Measurements from ENCODE around the gene PRKCA. TPM values are rescaled to one million over a fixed set of nuclear protein-coding genes. Genes with fewer than 3 reads are reported as not detected.

The PRKCA gene
- total RNA-seq, 4 donors from 2014 or later, result 9.8 to 25.6 (median 12.2) TPM

DNA sequence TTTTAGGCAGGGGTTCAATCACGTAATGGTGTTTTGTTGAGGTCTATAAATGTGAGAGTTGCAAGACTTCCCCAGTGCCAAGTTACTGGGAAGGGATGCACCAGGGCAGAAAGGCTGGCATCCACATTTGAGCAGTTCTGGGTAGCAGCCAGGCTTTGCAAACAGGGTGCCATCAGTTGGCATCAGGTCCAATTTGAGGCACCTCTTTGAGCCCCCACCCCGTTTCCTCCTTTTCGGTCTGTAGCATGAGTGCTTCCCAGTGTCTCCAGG lies 389.9 kb downstream of the PRKCA start:
- no peak for DNase-seq (ENCODE audit: low spot score in 2 of 2)
- peaks cover 10% of the 10 kb centered on the region for H3K4me1 ChIP-seq
- no peak overlapping the region for H3K4me3 ChIP-seq
- WGBS, result 96% methylated on average over 3 of the region's 3 CpGs
- H3K27ac ChIP-seq, result no peak overlapping the region
- H3K27me3 ChIP-seq, result no peaks in the 10 kb centered on the region
- peaks cover 9% of the 10 kb centered on the region for H3K36me3 ChIP-seq
- no peak for TF ChIP-seq POLR2AphosphoS5 (IDR thresholded peaks at IDR 0.05)
- H3K9me3 ChIP-seq, result no peaks in the 10 kb centered on the region

GRCh38 chr17:66695098-66695497 lies 392.7 kb downstream of the PRKCA start:
- Histone ChIP-seq H3K9me3 (peaks cover 3% of the 10 kb centered on the region), H3K27me3 (no peaks in the 10 kb centered on the region), H3K36me3 (peaks cover 10% of the 10 kb centered on the region), H3K4me3 (no peak overlapping the region), H3K4me1 (peaks cover 10% of the 10 kb centered on the region), H3K27ac (no peak overlapping the region)
- WGBS, result 93% methylated on average over 5 of the region's 5 CpGs
- no peak for TF ChIP-seq CTCF (IDR thresholded peaks at IDR 0.05)
- no peak for TF ChIP-seq POLR2A (IDR thresholded peaks at IDR 0.05)
- no peak for TF ChIP-seq POLR2AphosphoS5 (IDR thresholded peaks at IDR 0.05)
- TF ChIP-seq EP300 (IDR thresholded peaks at IDR 0.05), result no peak
- DNase-seq (ENCODE audit: low spot score in 2 of 2), result no peak

DNA sequence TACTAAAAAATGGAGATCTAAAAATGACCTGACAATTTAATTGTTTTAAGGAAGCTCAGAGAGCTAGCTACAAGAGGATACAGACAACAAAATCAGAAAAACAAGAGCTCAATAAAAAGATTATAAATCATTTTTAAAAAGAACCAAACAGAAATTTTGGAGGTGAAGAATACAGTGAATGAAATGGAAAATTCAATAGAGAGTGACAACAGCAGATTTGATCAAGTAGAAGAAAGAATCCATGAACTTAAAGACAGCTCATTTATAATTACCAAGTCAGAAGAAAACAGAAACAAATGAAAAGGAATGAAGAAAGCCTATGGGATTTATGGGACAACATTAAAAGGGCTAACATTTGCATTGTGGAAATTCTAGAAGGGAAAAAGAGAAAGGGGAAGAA lies 395.9 kb downstream of the PRKCA start:
- no peak overlapping the region for H3K27ac ChIP-seq
- peaks cover 3% of the 10 kb centered on the region for H3K9me3 ChIP-seq
- DNase-seq (ENCODE audit: low spot score in 2 of 2), result no peak
- no peaks in the 10 kb centered on the region for H3K4me1 ChIP-seq
- TF ChIP-seq EP300 (IDR thresholded peaks at IDR 0.05) (no peak), CTCF (IDR thresholded peaks at IDR 0.05) (no peak), POLR2A (IDR thresholded peaks at IDR 0.05) (no peak), POLR2AphosphoS5 (IDR thresholded peaks at IDR 0.05) (no peak)
- no peaks in the 10 kb centered on the region for H3K27me3 ChIP-seq
- no peak overlapping the region for H3K4me3 ChIP-seq
- peaks cover 10% of the 10 kb centered on the region for H3K36me3 ChIP-seq

- Histone ChIP-seq H3K9me3 (peaks cover 3% of the 10 kb centered on the region), H3K4me3 (no peak overlapping the region), H3K27ac (no peak overlapping the region), H3K36me3 (peaks cover 10% of the 10 kb centered on the region), H3K4me1 (no peaks in the 10 kb centered on the region), H3K27me3 (no peaks in the 10 kb centered on the region)
- TF ChIP-seq CTCF (IDR thresholded peaks at IDR 0.05), result no peak
- TF ChIP-seq POLR2A (IDR thresholded peaks at IDR 0.05), result no peak
- TF ChIP-seq EP300 (IDR thresholded peaks at IDR 0.05), result no peak
- no peak for TF ChIP-seq POLR2AphosphoS5 (IDR thresholded peaks at IDR 0.05)
- DNase-seq (ENCODE audit: low spot score in 2 of 2), result no peak
These were observed 399.0 kb downstream of the PRKCA start for GRCh38 chr17:66701462-66701861.

- Histone ChIP-seq H3K27ac (no peak overlapping the region), H3K36me3 (peaks cover 2% of the 10 kb centered on the region), H3K9me3 (peaks cover 3% of the 10 kb centered on the region), H3K27me3 (no peaks in the 10 kb centered on the region), H3K4me3 (no peak overlapping the region), H3K4me1 (no peaks in the 10 kb centered on the region)
- WGBS, result 78% methylated on average over 1 of the region's 1 CpG
- no peak for DNase-seq (ENCODE audit: low spot score in 2 of 2)
- TF ChIP-seq POLR2AphosphoS5 (IDR thresholded peaks at IDR 0.05) (no peak), CTCF (IDR thresholded peaks at IDR 0.05) (no peak), EP300 (IDR thresholded peaks at IDR 0.05) (no peak), POLR2A (IDR thresholded peaks at IDR 0.05) (no peak)
These were observed 399.9 kb downstream of the PRKCA start for GRCh38 chr17:66702106-66702936.

Measured in suprapubic skin (tissue), 4 donors.